ENCODE measurements around the gene DAPL1.
"Not testable (repeated sequence)": the region's sequence is repeated elsewhere in the genome, so short reads cannot be mapped to it uniquely, and the experiment has no call there.

GRCh38 chr2:158865469-158865868 lies 70.4 kb downstream of the DAPL1 start:
- not testable (repeated sequence) for TF ChIP-seq CTCF (IDR thresholded peaks at IDR 0.05); EZH2 (IDR thresholded peaks at IDR 0.05; ENCODE audit: borderline replicate concordance, insufficient read depth, low read depth, low read length, poor library complexity, severe bottlenecking)

Measured in B cell (primary cell).